Erythroblast (primary cell): ENCODE data around the gene ZNF280B.

Source experiments
- GATA1 ChIP-seq: IDR thresholded peaks from 2 replicates; pipeline ENCODE4 v1.6.1; 2011; ENCODE audit warnings: low read depth, mild to moderate bottlenecking, control low read depth, low read length, moderate library complexity
- POLR2A ChIP-seq: IDR thresholded peaks from 2 replicates; pipeline ENCODE4 v1.6.1; 2011; ENCODE audit warnings: mild to moderate bottlenecking, low read length

DNA sequence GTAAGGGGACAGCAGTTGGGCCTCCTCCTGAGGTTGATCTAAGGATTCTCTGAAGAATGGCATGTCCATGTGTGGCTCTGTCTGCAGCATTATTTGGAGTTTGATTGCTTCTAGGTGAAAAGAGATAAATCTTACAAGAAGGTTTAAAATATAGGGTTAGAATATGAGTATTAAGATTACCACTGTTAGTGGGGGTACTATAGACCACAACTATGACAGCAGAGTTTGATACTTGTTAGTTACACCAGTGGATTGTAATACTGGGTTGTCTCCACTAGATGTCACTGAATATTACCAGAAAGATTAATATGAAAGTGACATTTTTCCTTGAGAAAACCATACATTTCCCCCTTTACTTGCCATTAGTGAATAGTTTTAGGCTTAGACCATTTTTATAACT lies 47.9 kb downstream of the ZNF280B start:
- TF ChIP-seq POLR2A, result no peak
- no peak for TF ChIP-seq GATA1
